Neuronal stem cell (in vitro differentiated cells): ENCODE data around the gene IFNA4. TPM values are rescaled to one million over a fixed set of nuclear protein-coding genes. Genes with fewer than 3 reads are reported as not detected.

Experiments
- small RNA-seq: library from polyadenylated mRNA; stranded (forward); fragments of <200 nt; extraction: miRNeasy Mini kit (QIAGEN cat#:217004); gene quantifications from one replicate; pipeline ENCODE3, GENCODE V24; 2013; ENCODE audit not compliant: insufficient read depth

The IFNA4 gene

Small RNAs within 50 kb of the gene (small RNA-seq; reads per million reads assigned to genes)
- not detected for gene RF00019
